ENCODE data around the gene MYBPC3.

MYBPC3 gene

DNA sequence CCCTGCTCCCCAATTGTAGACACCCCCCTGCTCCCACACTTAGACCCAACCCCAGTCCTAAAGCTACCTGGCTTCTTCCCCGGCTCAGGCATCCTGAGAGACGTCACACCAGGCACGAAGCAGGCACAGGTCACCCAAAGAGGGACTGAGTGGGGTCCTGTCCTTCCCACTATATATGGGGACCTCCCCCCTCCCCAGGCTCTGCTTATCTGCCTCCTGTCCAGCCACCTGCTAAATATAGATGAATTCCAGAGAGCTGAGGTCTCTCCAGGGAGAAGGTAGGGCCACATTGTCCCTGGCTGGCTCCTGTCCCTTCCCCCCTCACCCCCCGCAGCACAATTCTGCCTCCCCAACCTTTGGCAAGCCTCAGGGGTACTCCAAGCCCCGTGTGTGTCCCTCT is at the start of gene MYBPC3:
TSS of gene MYBPC3 (minus strand) at position 147 of the 400 bp plus-strand sequence. CDS start at position 92, 55 bp downstream.
- DNase-seq (ENCODE audit: low read depth in 2 of 2, low spot score in 1 of 2) = no peak

DNA sequence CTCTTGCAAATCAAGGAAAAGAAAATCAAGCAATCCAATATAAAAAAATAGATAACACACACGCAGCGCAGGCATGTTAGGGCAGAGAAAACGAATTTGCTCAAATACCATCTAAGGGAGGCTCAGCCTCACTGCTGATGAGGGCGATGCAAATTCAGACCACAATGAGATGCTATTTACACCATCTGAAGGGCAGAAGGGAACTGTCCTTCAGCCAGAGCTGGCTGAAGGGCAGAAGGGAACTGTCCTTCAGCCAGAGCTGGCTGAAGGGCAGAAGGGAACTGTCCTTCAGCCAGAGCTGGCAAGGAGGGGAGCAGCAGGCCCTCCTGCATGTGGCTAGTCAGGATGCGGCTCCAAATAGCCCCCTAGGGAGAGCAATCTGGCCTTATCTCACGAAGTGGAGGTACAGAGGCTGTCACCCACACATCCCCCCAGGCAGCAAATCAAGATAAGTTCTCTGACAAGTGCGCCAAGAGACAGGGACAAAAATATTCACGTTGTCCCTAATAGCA is 48.3 kb upstream of the MYBPC3 start:
- DNase-seq (ENCODE audit: low read depth in 2 of 2, low spot score in 1 of 2) = no peak

DNA sequence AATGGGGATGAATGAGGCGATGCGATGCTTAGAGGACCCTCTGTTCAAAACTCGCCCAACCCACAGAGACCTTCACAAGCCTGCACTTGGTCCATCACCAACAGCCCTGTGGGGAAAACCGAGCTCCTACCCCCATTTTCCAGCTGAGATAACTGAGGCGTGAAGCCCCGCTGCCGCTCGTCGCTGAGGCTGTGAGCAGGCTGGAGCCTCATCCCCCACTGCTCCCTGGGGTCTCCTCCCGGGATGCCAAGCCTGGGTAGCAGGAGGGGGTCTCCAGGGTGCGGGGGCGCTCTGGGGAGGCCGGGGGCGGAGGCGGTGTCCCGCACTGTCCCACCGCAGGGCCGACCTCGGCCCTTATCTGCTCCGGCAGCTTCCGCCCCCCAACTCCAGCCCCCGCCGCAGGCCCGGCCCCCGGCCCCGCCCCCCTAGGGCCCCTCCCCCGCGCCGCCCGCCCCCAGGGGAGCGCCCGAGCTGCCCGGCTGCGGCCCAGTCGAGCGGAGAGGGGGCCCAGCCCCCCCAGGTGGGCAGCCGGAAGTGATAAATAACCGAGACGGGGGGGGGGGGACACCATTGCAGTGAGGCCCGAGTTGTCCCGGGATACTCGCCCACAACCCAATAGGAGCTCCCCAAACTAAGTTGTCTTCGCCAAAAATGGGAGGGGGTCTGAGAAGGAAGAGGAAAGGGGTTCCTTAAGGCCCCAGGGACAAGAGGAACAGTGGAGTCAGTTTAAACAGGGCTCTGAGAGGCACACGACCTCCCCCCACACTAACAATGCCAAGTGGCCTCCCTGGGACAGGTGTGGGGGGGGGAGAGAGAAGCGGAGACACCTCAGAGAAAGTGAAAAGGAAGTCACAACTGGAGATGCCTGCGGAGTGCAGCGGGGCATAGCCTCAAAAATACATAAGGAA is 47.6 kb upstream of the MYBPC3 start:
- DNase-seq (ENCODE audit: low read depth in 2 of 2, low spot score in 1 of 2) = peak in 1 of 2 donors; percentile 16

DNA sequence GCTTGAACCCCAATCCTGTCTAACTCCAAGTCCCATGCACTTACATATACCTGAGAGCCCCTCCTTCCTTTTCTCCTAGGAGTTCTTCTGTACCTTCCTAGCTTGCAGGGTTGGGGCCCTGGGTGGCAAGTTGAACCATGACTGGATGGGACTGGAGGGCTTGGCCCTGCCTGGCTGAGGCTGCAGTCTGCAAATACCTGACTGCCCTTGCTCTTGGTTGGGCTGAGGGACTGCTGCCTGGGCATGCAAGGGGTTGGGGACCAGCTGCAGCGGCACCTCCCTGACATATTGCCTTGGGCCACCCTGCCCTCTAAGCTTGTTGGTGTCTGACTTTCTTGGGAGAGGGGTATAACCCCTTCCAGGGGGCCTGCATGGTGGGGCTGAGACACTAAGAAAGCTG is 46.0 kb upstream of the MYBPC3 start:
- DNase-seq (ENCODE audit: low read depth in 2 of 2, low spot score in 1 of 2) = no peak

DNA sequence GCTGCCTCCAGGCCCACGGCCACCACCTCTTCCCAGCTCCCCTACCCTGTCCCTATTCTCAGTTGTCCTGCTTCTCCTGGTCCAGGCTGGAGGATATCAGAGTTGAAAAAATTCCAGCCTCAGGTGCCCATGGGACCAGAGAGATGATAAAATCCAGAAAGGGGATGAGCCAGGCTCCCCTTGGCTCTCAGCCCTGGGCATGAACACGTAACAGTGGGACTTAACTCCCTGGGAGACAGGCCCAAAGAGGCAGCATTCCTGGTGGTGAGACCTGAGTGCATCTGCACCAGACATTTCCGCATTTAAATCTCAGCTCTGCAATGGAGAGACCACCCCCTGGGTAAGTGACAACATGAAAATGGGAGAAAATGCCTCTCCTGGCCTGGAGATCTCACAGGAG is 45.5 kb upstream of the MYBPC3 start:
- DNase-seq (ENCODE audit: low read depth in 2 of 2, low spot score in 1 of 2) = no peak

DNA sequence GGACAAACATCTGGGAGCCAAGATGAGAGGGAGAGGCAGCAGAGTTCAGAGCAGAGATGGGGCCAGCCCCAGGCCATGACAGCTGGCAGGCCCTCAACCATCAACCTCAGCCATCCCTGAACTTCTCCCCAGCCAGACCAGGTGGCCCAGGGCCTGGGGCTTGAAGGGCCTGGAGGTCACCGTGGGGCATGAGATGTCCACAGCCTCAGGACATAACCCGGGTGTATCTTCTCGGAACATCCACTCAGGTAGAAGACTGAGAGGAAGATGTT is 43.5 kb upstream of the MYBPC3 start:
- DNase-seq (ENCODE audit: low read depth in 2 of 2, low spot score in 1 of 2) = no peak

DNA sequence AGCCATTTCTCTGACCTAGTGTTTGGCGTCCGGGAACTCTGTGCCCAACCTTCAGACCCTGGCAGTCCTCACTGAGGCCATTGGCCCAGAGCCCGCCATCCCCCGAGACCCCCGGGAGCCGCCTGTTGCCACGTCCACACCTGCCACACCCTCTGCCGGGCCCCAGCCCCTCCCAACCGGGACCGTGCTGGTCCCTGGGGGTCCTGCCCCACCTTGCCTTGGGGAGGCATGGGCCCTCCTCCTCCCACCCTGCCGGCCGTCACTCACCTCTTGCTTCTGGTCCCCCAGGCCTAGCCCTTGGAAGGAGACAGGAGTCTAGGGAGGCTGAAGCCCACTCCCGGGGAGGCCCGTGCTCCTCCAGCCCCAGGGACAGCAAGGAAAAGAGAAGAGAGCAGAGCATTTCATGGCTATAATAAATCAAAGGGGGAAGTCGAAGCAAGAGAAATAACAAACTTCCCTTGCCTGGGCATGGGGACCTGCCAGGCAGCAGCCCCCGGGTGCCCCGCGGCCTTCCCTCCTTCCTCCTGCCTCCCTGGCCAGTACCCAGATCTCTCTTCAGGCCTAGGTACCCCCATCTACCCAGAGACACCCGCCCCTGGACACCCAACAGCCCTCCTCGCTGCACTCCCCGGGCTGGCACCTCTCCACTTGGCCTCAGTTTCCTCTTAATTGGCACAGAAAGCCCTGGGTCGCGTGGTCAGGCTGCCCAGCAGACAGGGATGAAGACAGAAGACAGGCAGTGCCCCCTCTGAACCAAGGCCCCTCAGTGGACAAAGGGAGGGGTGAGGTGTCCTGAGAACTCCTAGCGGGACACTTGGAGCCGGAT is 42.9 kb upstream of the MYBPC3 start:
- no peak for DNase-seq (ENCODE audit: low read depth in 2 of 2, low spot score in 1 of 2)

DNA sequence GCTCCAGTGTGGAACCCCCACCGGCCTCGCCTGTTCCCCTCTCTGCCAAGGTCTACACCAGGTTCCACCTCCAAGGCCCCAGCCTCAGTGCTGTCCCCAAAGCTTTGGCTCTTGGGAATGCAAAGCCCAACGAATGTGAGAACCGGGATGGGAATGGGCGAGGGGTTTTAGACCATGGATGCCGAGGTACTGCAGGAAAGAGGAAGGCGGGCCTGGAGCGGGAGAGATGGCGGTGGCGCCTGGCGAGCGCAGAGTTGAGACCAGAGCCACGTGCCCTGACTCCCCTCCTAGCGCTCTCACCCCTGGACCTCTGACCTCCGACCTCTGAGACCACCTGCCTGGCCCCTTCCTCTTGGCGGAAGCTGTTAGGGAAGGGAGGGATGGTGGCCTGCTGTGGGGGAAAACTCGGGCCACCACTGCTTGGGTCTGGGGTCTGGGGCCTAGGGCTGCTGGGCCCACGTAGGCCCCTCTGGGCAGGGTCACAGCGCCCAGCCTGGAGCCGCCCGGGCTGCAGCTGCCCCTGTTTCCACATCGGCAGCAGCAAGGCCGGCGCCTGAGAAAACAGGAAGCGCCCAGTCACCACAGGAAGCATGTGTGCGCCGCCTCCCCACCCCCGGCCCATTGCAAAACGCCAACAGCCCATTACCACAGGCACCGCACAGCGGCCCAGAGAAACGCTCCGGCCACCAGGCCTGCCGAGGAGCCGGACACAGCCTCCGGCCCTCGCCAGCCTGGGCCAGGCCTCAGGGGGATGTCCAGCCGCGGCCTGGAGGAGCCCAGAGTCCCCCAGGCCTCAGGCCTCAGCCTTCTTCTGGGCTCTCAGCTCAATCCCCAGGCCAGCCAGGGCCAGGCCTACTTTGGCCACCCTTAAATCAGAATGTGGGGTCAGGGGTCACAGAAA is 42.1 kb upstream of the MYBPC3 start:
- peak in 1 of 2 donors; percentile 34 for DNase-seq (ENCODE audit: low read depth in 2 of 2, low spot score in 1 of 2)

DNA sequence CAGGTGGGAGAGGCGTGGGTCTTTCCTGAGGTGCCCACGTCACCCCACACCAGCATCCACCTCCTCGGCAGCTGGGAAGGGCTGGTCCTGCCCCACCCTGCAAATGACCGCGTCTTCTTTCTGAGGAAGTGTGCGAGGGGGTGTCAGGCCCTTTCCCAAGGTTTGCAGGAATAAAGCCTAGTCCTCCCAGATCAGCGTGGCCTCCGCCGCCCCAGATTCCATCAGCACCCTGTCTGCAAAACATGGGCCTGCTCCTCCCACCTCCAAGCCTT is 41.5 kb upstream of the MYBPC3 start:
- no peak for DNase-seq (ENCODE audit: low read depth in 2 of 2, low spot score in 1 of 2)

DNA sequence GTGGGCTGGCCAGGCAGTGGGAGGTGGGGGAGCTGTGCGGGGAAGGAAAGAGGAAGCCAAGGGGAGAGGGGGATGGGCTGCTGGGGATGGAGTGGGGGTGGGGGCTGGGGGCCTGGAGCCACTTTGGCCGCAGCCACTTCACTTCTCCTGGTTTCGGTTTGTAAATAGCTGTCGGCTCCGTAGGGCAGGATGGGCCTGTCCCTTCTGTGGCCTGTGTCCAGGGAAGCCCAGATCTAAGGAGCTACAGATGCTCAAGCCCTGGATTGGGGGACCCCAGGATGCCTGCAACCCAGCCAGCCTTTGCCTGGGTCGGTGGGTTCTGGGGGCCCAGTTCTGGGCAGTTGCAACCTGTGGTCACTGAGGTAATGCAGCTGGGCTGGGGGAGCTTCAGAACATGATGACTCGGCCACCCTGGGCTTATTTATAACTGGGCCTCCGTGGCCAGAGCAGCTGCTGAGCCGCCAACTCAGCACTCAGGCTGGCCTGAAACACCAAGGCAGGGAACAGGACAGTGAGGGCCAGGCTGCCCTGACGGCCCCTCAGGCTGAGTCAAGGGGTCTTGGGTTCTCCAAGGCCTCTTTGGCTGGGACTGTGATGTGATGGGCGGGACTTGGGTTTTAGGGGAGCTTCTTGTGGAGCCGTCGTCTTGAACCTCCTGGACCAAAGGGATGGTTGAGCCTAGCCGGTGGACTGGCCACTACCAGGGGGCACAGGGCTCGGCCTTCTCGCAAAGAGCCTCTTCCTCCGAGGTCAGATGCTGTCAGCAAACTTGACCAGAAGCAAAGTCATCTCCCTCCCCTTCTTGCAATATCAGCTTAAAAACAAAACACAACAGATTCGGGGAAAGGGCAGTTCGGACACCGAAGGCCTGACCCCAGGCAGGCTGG is 40.9 kb upstream of the MYBPC3 start:
- no peak for DNase-seq (ENCODE audit: low read depth in 2 of 2, low spot score in 1 of 2)

DNA sequence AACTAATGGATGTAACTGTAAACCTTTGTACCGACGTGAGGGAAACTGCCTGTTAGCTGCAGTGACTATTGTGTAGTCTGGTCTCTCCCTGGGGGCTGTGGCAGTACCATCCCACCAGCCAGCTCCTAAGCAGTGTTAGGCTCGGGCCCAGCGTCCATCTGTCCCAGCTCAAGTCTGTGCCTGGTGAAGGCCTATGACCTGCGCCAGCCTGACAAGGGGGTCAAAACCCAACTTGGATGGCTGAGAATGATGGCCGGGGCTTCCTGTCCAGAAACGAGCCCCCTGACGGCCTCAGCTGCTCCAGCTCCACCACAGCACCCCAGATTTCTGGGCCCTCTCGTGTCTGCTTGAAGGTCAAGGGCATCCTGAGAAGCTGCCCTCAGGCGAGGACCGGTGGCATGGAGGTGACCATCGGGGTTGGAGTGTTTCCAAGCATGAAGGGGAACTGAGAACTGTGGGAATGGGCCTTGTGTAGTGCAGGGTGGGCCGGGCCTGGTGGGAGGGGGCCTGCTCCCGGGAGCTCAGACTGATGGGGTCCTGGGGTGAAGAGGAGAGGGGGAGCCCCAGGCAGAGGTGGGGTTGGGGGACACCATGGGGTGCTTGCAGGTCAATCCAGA is 40.2 kb upstream of the MYBPC3 start:
- DNase-seq (ENCODE audit: low read depth in 2 of 2, low spot score in 1 of 2) = no peak

DNA sequence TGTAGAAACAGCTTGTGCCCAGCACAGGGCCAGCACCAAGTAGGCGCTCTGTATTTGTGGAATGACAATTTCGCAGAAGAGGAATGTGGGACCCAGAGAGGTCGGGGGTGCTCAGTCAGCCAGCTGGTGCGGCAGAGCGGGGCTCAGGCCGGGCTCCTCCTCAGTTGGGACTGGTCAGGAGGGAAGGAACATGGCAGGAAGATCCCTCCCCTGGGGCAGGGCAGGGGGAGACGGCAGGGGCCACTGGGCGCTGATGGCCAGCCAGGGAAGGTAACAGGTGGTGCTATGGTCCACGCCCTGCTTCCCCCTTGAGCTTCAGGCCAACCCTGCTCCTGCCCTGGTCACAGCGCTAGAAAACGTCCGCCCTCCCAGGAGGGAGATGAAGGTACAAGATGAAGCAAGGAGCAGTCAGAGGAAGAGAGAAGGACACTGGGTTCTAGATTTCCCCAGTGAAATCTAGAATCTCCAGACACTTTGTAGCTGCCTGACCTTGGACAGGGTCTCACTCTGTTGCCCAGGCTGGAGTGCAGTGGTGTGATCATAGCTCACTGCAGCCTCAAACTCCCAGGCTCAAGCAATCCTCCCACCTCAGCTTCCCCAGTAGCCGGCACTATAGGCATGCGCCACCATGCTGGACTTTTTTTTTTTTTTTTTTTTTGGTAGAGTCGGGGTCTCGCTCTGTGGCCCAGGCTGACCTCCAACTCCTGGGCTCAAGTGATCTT is 39.4 kb upstream of the MYBPC3 start:
- DNase-seq (ENCODE audit: low read depth in 2 of 2, low spot score in 1 of 2) = no peak

DNA sequence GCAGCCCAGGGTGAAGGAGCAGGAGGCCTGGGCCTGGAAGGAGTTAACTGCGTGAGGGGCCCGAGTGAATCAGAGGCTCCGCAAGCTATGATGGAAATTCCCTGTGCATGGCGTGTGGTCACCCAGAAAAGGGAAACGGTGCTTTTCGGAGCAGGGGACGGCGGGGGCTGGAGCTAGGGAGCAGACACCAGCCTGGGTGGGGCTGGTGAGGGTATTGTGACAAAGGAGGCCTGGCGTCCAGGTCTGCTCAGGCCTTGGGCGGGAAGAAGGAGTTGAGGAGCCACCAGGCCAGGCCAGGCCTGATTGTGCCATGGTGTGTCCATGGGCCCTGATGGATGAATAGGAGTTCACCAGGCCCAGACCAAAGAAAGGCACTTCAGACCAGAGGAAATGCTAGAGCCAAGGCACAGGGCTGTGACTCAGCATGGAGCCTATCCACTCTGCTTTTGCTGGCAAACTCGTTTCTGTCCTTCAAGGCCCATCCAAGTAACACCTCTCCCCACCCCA is 38.6 kb upstream of the MYBPC3 start:
- DNase-seq (ENCODE audit: low read depth in 2 of 2, low spot score in 1 of 2) = no peak

DNA sequence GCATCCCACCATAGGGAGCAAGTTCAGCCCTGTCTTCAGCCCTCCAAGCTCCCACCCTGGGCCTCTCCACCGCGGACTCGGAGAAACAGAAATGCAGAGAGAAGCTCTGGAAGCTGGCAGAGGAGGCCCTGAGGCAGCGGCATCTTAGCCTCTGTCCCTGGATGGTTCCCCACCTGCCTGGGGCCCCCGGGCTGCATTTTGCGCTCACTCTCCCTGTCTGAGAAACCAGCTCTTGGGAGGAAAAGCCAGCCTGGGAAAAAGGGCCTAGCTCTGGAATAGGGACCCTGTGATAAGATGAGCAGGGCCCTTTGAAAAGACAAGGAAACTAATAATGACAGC is 37.9 kb upstream of the MYBPC3 start:
- DNase-seq (ENCODE audit: low read depth in 2 of 2, low spot score in 1 of 2) = no peak

DNA sequence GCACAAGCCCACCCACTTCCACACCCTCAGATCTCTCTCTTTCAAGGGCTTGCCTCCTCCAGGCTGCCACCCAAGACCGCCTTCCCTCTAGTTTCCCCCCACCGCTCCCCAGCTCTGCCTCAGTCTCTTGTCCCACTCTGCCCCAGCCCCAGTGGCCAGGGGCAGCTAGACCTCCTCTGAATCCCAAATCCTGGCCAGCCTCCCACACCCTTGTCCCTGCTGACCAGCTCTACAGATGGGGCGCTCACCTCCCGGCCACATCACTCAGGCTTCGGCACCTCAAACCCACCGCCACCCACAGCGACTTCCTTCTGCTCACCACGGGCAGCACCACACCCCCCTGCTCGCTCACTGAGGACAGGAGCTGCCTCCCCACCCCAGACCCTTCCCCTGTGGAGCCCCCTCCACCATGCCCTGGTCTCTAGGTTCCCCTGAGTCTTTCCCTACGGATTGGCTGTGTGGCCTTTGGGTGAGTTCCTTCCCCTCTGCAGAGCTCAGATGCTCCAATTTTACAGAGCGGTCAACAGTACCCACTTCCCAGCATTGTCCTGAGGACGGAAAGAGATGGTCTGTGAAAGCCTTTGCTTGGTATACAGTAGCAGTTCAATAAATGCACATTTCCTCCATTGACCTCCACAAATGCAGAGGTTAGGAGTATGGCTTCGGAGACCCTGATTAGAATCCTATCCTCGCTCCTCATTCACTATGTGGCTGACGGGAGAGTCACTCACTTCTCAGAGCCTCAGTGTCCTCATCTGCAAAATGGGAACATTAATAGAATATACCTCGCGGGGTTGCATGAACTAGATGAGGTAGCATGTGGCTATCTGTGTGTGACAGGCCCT is 37.3 kb upstream of the MYBPC3 start:
- DNase-seq (ENCODE audit: low read depth in 2 of 2, low spot score in 1 of 2) = no peak

DNA sequence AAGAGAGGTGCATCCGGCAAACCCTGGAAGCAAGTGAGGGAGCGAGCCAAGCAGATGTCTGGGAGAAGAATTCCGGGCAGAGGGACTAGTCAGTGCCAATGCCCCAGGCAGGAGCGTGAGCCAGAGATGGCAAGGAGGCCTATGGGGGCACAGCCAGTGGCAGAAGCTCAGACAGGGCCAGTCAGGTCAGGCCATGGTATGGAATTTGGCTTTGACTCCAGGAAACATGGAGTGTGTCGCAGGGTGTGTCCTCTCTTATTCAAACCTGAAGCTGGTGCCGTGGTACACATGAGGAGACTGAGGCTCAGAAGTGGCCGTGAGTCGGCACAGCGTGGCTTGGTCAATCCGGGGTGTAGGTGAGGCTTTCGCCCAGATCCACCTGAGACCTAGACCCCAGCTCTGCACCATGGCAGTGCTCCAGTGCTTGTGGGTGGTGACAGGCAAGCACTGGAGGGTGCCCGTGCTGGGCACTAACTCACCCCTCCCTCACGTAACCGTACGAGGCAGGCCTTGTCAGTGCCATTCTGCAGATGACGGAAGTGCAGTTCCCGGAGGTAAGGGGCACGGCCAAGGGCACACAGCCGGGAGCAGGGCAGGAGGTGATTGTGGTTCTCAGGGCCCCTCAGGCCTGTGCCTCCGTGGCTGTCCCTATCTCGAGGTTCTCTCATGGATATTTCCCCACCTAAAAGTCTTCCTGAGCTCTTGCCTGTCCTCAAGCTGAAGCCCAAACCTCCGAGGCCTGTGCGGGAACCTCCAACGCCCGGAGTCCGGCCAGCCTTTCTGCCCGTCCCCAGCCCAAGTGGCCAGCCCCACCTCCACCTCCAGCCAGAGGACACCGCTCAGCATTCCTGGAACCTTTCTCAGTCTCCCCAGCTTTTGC is 36.4 kb upstream of the MYBPC3 start:
- no peak for DNase-seq (ENCODE audit: low read depth in 2 of 2, low spot score in 1 of 2)

DNA sequence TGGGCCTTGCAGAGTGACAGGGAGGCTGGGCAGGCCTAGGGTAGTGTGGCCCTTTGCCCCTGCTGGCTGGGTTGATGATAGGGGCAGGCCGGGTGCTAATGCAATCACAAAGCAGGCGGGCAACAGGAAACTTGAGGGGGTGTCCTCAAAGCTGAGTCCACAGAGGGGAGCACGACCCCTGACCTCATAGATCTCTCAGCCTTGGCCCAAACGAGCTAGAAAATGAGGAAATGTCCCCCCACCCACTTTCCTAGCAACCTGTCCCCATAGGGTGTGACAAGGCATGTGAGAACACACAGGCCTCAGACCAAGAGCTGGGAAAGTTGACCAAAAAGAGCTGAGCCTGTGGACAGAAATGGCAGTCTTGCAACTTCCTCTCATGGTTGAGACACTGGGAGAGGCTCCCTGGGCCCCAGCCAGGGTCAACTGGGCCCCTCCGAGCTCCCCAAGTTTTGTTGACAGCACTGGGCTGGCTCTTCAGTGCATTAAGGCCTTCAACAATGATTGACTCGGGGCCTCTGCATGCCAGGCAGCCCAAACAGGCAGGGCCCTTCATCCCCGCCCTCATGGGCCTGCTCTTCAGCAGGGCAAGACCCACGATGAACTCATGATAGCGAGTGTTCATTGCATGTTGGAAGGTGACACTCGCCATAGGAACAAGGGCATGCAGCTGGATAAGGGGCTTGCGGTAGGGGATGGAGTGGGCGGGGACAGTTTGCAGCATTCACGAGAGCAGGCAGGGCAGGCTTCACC is 35.6 kb upstream of the MYBPC3 start:
- no peak for DNase-seq (ENCODE audit: low read depth in 2 of 2, low spot score in 1 of 2)
